ENCODE results near the gene EXOSC1.
"Not testable (repeated sequence)": the region's sequence is repeated elsewhere in the genome, so short reads cannot be mapped to it uniquely, and the experiment has no call there.

The EXOSC1 gene

DNA sequence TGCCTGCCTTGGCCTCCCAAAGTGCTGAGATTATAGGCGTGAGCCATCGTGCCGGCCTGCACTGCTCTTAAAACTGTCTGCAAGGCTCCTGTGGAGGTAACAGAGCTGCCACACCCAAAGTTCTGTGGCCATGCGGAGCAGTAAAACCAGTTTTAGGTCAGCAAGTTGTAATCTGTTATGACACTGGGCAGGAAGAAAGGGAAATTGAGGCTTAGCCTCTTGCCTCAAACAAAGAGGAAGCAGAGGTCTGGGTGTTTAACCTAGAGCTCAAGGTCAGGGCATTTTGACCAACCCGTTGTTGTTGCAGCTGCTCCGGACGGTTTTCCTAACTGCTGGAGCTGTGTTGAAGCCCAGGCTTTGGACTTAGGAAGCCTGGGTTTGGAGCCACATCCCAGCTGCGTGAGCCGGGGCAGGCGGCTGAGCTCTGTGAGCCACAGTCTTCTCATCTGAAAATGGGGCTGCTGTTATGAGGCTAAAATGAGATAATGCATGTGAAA is 37.3 kb downstream of the EXOSC1 start:
- Histone ChIP-seq H3K27ac (ENCODE audit: low read depth, low read length) (no peak overlapping the region), H3K9ac (ENCODE audit: low read depth, low read length) (no peak overlapping the region), H3K4me3 (ENCODE audit: low read length) (no peak overlapping the region), H3K9me3 (ENCODE audit: insufficient read depth, low read depth, low read length) (no peaks in the 10 kb centered on the region), H3K4me1 (ENCODE audit: insufficient read depth, low read length) (peaks cover under 1% of the 10 kb centered on the region; the same call in 1 of the 2 replicates), H3K27me3 (ENCODE audit: insufficient read depth, low read length) (no peaks in the 10 kb centered on the region), H3K36me3 (ENCODE audit: insufficient read depth, low read length) (no peaks in the 10 kb centered on the region)
- 89% methylated on average over 10 of the region's 10 CpGs for WGBS

DNA sequence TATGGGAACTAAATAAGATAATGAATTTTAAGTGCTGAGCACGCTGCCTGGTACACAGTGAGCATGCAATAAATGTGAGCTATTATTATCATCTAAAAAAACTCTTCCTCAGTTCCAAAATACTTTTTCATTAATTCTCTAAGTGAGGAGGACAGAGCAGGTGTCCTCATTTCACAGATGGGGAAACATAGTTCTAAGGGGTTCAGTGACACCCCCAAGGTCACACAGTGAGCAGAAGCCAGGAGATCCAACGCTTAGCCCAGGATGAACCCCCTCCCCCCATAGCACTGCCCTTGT is 37.9 kb downstream of the EXOSC1 start:
- H3K27ac ChIP-seq (ENCODE audit: low read depth, low read length), result no peak overlapping the region
- 98% methylated on average over 2 of the region's 2 CpGs for WGBS
- no peaks in the 10 kb centered on the region for H3K9me3 ChIP-seq (ENCODE audit: insufficient read depth, low read depth, low read length)
- no peaks in the 10 kb centered on the region for H3K36me3 ChIP-seq (ENCODE audit: insufficient read depth, low read length)
- no peaks in the 10 kb centered on the region for H3K27me3 ChIP-seq (ENCODE audit: insufficient read depth, low read length)
- no peaks in the 10 kb centered on the region for H3K4me1 ChIP-seq (ENCODE audit: insufficient read depth, low read length)
- H3K9ac ChIP-seq (ENCODE audit: low read depth, low read length), result no peak overlapping the region
- H3K4me3 ChIP-seq (ENCODE audit: low read length), result no peak overlapping the region

DNA sequence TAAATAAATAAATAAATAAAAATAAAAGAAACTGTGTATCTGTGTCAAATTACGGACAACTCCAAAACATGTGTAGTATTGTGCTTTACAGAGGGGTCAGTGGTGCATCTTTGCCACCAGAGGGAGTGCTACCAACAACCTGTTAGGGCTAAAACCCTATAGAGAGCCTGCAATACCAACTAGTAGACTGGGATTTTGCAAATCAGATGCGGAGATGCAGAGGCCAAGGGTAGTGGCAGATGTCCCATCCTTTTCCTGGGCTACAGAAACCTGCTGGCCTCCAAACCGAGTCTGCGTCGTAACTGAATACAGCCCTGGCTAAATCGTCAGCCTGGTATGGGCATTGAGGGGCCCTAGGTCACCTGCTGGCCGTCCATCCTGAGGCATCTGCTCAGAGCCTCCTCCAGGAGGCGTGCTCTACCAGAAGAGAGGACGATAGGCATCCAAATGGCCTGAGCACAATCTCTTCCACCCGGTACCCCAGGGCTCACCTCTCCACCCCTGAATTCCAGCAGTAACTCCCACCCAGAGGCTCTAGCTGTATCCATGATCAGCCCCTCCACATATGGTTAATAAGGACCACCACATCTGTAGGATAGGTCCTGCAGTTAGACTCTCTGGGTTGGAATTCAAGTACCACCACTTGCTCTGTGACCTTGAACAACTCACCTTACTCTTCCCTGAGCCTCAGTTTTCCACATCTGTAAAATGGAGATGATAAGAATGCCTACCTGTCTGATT is 38.4 kb downstream of the EXOSC1 start:
- Histone ChIP-seq H3K27ac (ENCODE audit: low read depth, low read length) (peak overlapping the region; percentile 3; the same call in 1 of the 2 replicates), H3K27me3 (ENCODE audit: insufficient read depth, low read length) (no peaks in the 10 kb centered on the region), H3K9me3 (ENCODE audit: insufficient read depth, low read depth, low read length) (no peaks in the 10 kb centered on the region), H3K36me3 (ENCODE audit: insufficient read depth, low read length) (no peaks in the 10 kb centered on the region), H3K4me3 (ENCODE audit: low read length) (peak overlapping the region; percentile 50), H3K9ac (ENCODE audit: low read depth, low read length) (0 out of 2 replicates have a peak overlapping the region, but pooled peaks have one; percentile 33), H3K4me1 (ENCODE audit: insufficient read depth, low read length) (no peaks in the 10 kb centered on the region)
- WGBS, result 7% methylated on average over 10 of the region's 10 CpGs

DNA sequence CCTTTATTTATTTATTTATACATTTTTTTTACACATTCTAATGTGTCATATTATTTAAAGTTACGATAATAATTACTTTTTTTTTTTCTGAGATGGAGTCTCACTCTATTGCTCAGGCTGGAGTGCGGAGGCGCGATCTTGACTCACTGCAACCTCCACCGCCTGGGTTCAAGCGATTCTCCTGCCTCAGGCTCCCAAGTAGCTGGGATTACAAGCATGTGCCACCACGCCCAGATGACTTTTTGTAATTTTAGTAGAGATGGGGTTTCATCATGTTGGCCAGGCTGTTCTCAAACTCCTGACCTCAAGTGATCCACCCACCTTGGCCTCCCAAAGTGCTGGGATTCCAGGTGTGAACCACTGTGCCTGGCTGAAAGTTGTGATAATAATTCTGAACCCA is 39.3 kb downstream of the EXOSC1 start:
- not testable (repeated sequence) for H3K27ac ChIP-seq (ENCODE audit: low read depth, low read length); H3K4me3 ChIP-seq (ENCODE audit: low read length); H3K9me3 ChIP-seq (ENCODE audit: insufficient read depth, low read depth, low read length); H3K9ac ChIP-seq (ENCODE audit: low read depth, low read length); H3K27me3 ChIP-seq (ENCODE audit: insufficient read depth, low read length); H3K4me1 ChIP-seq (ENCODE audit: insufficient read depth, low read length); H3K36me3 ChIP-seq (ENCODE audit: insufficient read depth, low read length)
- 96% methylated on average over 6 of the region's 7 CpGs for WGBS

DNA sequence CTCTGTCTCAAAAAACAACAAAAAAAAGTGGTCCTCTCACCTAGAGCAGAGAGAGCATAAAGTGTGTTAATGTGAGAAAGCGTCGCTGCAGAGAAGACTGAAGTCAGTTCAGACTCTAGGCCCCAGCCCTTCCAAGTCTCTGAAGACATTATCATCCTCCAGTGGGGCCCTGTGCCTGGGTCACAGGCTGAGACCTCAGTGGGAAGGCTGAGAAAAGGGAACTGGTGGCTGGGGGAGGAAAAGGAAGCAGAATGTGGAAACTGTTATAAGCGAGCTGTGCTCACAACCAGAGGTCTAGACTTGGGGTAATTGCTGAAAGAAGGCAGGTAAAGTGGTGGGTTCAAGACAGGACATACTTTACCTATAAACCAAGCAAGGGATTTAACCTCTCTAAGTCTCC is 39.7 kb downstream of the EXOSC1 start:
- H3K4me1 ChIP-seq (ENCODE audit: insufficient read depth, low read length), result peaks cover 2% of the 10 kb centered on the region; the same call in 1 of the 2 replicates
- no peaks in the 10 kb centered on the region for H3K36me3 ChIP-seq (ENCODE audit: insufficient read depth, low read length)
- H3K4me3 ChIP-seq (ENCODE audit: low read length), result no peak overlapping the region
- H3K27ac ChIP-seq (ENCODE audit: low read depth, low read length), result no peak overlapping the region
- H3K9ac ChIP-seq (ENCODE audit: low read depth, low read length), result no peak overlapping the region
- 99% methylated on average over 3 of the region's 3 CpGs for whole genome bisulfite sequencing
- no peaks in the 10 kb centered on the region for H3K9me3 ChIP-seq (ENCODE audit: insufficient read depth, low read depth, low read length)
- H3K27me3 ChIP-seq (ENCODE audit: insufficient read depth, low read length), result no peaks in the 10 kb centered on the region

DNA sequence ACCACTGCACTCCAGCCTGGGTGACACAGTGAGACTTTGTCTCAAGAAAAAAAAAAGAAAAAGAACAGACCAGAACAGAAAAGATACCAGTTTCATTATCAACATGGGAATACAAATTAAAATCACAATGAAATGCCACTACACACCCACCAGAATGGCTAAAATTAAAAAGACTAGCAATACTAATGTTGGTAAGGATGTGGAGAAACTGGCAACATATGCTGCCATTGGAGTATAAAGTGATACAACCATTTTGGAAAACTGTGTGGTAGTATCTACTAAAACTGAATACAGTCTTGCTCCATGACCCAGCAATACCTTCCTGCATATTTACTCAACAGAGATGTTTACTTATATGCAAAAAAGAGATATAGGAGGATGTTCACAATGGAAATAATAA is 41.8 kb downstream of the EXOSC1 start:
- Histone ChIP-seq H3K9ac (ENCODE audit: low read depth, low read length) (no peak overlapping the region), H3K36me3 (ENCODE audit: insufficient read depth, low read length) (0 out of 2 replicates have a peak, but pooled peaks cover 5% of the 10 kb centered on the region), H3K27me3 (ENCODE audit: insufficient read depth, low read length) (no peaks in the 10 kb centered on the region), H3K9me3 (ENCODE audit: insufficient read depth, low read depth, low read length) (no peaks in the 10 kb centered on the region), H3K27ac (ENCODE audit: low read depth, low read length) (no peak overlapping the region), H3K4me3 (ENCODE audit: low read length) (no peak overlapping the region), H3K4me1 (ENCODE audit: insufficient read depth, low read length) (peaks cover 2% of the 10 kb centered on the region; the same call in 1 of the 2 replicates)

DNA sequence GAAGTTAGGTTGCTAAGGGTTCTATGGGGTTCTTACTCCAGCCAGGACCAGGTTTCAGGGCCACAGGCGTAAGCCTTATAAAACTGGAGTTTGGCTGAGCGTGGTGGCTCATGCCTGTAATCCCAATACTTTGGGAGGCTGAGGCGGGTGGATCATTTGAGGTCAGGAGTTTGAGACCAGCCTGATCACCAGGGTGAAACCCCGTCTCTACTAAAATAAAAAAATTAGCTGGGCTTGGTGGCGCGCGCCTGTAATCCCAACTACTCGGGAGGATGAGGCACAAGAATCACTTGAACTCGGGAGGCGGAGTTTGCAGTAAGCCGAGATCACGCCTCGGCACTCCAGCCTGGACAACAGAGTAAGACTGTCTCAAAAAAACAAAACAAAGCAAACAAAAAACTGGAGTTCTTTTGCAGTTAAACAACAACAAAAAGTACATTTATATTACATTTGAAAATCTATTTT is 44.3 kb downstream of the EXOSC1 start:
- 81% methylated on average over 13 of the region's 13 CpGs for WGBS
- H3K9me3 ChIP-seq (ENCODE audit: insufficient read depth, low read depth, low read length), result no peaks in the 10 kb centered on the region
- peaks cover 2% of the 10 kb centered on the region; the same call in 1 of the 2 replicates for H3K4me1 ChIP-seq (ENCODE audit: insufficient read depth, low read length)
- peak overlapping the region; percentile 77 for H3K4me3 ChIP-seq (ENCODE audit: low read length)
- peak overlapping the region; percentile 8; the same call in 1 of the 2 replicates for H3K27ac ChIP-seq (ENCODE audit: low read depth, low read length)
- H3K27me3 ChIP-seq (ENCODE audit: insufficient read depth, low read length), result no peaks in the 10 kb centered on the region
- H3K36me3 ChIP-seq (ENCODE audit: insufficient read depth, low read length), result peaks cover 21% of the 10 kb centered on the region
- no peak overlapping the region for H3K9ac ChIP-seq (ENCODE audit: low read depth, low read length)

DNA sequence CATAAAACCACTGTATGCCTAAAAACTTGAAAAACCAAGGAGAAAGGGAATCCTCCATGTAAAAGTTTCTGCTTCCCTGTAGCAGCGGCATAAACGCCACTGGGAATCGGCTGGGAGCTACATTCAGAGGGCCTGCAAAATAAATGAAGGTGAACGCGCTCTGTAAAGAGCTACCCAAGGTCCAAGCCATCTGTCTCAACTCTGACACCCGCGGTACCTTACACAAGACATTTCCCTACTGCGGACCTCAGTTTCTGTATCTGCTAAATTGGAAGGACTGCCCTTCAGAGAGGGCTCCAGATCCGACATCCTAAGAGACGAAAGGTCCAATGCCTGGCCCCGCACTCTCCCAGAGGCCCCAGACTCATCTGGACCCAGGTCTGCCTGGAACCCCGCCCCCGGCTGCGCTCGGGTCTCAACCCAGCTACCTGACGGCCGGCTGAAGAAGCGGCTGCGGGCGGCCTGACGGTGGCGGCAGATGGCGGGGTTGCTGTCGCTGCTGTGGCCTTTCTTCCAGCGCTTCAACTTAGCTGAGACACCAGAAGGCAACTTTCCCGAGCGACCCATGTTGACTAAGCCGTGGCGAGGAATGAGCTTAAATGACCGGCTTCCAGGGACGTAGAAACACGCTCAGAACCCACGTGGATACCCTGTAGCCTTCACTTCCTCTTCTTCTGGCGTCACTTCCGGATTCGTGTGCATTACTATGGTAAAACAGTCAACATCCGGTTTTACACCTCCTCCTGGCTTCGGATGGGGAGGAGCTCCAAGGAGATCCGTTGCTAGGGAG is 44.9 kb downstream of the EXOSC1 start, which contains the start of gene RRP12:
Gene RRP12 (minus strand): TSS at position 676 of the 790 bp plus-strand sequence. CDS start 109 bp downstream, at position 567.
- H3K9ac ChIP-seq (ENCODE audit: low read depth, low read length), result peak within 1 kb of the TSS; percentile 57
- H3K4me3 ChIP-seq (ENCODE audit: low read length), result peak within 1 kb of the TSS; percentile 77
- H3K9me3 ChIP-seq (ENCODE audit: insufficient read depth, low read depth, low read length), result no peaks in the 10 kb centered on the region
- peak within 1 kb of the TSS; percentile 63; the same call in 1 of the 2 replicates for H3K27ac ChIP-seq (ENCODE audit: low read depth, low read length)
- H3K36me3 ChIP-seq (ENCODE audit: insufficient read depth, low read length), result peaks cover 27% of the 10 kb centered on the region
- peaks cover 2% of the 10 kb centered on the region; the same call in 1 of the 2 replicates for H3K4me1 ChIP-seq (ENCODE audit: insufficient read depth, low read length)
- under 1% methylated on average over 39 of the region's 39 CpGs for WGBS
- H3K27me3 ChIP-seq (ENCODE audit: insufficient read depth, low read length), result no peaks in the 10 kb centered on the region

DNA sequence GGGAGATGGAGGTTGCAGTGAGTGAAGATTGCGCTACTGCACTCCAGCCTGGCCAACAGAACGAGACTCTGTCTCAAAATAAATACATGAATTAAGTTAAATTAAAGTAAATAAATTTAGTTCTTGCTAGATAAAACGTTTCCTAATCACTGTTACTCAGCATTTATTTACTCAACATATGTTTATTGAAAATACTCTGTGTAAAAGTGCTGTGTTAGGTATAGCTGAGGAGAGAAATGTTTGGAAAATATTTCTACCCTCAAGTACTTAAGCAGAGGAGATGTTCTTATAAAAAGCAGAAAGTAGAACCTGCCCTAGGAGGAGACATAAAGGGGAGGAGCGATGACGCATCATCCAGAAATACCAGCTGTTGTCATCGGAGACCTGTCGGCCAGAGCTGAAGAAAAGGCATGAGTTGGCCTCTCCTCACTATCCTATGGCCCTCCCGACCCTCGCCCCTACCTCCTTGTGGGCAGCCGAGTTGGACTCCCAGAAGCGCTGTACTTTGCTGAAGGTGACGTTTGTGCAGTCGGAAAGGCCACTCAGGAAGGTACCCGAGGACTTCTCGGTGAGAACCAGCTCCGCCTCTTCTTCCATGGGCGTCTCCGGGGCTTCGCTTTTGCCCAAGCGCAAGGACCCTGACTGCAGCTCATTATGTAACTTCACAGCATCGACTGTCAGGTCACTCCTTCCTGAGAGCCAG is 45.8 kb downstream of the EXOSC1 start:
- H3K9me3 ChIP-seq (ENCODE audit: insufficient read depth, low read depth, low read length), result no peaks in the 10 kb centered on the region
- H3K27ac ChIP-seq (ENCODE audit: low read depth, low read length), result no peak overlapping the region
- peak overlapping the region; percentile 77 for H3K4me3 ChIP-seq (ENCODE audit: low read length)
- 31% methylated on average over 18 of the region's 21 CpGs for WGBS
- H3K36me3 ChIP-seq (ENCODE audit: insufficient read depth, low read length), result peaks cover 35% of the 10 kb centered on the region
- H3K4me1 ChIP-seq (ENCODE audit: insufficient read depth, low read length), result peaks cover 2% of the 10 kb centered on the region; the same call in 1 of the 2 replicates
- peak overlapping the region; percentile 57; the same call in 1 of the 2 replicates for H3K9ac ChIP-seq (ENCODE audit: low read depth, low read length)
- no peaks in the 10 kb centered on the region for H3K27me3 ChIP-seq (ENCODE audit: insufficient read depth, low read length)

DNA sequence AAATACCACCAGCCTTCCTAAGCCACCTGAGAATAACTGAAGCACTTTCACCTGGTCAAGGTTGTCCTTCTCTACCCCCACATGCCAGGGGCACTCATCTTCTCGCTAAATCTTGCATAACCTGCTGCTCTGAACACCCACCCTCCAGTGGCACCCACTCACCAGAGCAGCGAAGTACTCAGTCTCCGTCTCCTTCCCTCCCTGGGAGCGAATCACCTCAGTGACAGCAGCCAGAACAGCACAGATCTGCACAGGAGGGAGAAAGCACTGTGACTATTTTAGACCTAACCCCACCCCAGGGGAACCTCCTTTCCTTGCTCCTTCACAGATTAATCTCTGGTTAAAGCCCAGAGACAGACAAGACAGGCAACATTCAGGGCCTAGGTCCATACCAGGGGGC is 49.8 kb downstream of the EXOSC1 start:
- H3K27ac ChIP-seq (ENCODE audit: low read depth, low read length), result no peak overlapping the region
- no peak overlapping the region for H3K4me3 ChIP-seq (ENCODE audit: low read length)
- no peak overlapping the region for H3K9ac ChIP-seq (ENCODE audit: low read depth, low read length)
- 73% methylated on average over 4 of the region's 4 CpGs for WGBS
- H3K9me3 ChIP-seq (ENCODE audit: insufficient read depth, low read depth, low read length), result no peaks in the 10 kb centered on the region
- H3K4me1 ChIP-seq (ENCODE audit: insufficient read depth, low read length), result no peaks in the 10 kb centered on the region
- H3K27me3 ChIP-seq (ENCODE audit: insufficient read depth, low read length), result no peaks in the 10 kb centered on the region
- H3K36me3 ChIP-seq (ENCODE audit: insufficient read depth, low read length), result peaks cover 65% of the 10 kb centered on the region
